GM23248 (cell line): ENCODE results near the gene FAAH.

Source experiments
- EZH2 ChIP-seq: fragments of 200-600 bp; sonication (generic); IDR thresholded peaks from 2 replicates; pipeline ENCODE4 v1.6.1; 2018; ENCODE audit warnings: antibody characterized with exemption, mild to moderate bottlenecking; ENCODE audit not compliant: insufficient read depth, poor library complexity, severe bottlenecking
- EZH2phosphoT487 ChIP-seq: fragments of 200-600 bp; sonication (generic); IDR thresholded peaks from 2 replicates; pipeline ENCODE4 v1.6.1; 2018; ENCODE audit warnings: antibody characterized with exemption, moderate library complexity, mild to moderate bottlenecking, low read depth; ENCODE audit not compliant: insufficient read depth

DNA sequence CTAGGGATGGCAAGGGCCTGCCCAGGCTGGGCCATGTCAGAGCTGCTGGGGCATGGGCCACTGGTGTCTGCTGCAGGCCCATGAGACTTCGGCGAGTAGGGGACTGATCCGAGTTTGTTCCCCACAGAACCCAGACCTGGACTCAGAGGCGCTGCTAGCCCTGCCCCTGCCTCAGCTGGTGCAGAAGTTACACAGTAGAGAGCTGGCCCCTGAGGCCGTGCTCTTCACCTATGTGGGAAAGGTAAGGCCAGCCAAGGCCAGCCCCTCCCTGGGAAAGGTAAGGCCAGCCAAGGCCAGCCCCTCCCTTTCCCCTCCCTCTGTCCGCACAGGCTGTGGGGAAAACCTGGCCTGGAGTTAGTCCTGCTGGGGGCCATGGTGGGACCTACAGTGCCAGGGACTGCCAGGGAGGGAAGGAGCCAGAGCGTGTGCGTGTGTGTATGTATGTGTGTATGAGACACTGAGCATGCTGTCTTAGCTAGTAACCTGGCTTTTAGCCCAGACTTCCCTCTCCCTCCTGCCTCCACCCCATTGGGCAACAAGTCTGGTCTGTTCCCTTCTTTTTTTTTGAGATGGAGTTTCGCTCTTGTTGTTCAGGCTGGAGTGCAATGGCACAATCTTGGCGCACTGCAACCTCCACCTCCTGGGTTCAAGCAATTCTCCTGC lies 8.0 kb downstream of the FAAH start:
- no peak for TF ChIP-seq EZH2
- TF ChIP-seq EZH2phosphoT487 = no peak
